Measurements from ENCODE around the gene SUSD4.

- no peak for TF ChIP-seq CTCF (IDR thresholded peaks at IDR 0.05)
- no peak for TF ChIP-seq POLR2AphosphoS5 (IDR thresholded peaks at IDR 0.05)
Observed at GRCh38 chr1:223298701-223299100, 65.3 kb downstream of the SUSD4 start.
